ENCODE data around the gene TUG1. TPM values are rescaled to one million over a fixed set of nuclear protein-coding genes. Genes with fewer than 3 reads are reported as not detected.
A peak's percentile ranks its signal among the peaks of the same experiment; 100 is the strongest.

The TUG1 gene
- total and polyA plus RNA-seq, 9 of the 15 experiments (the other 6 are each of a cell fraction or from before 2014, with no cell fraction given), result 24.7 to 132 (median 58.9) TPM

- peak; percentile 59 to 85 (median 68) for DNase-seq (ENCODE audit: extremely low read depth in 1 of 4, low spot score in 3 of 4)
- Histone ChIP-seq H2AFZ (ENCODE audit: low read depth, low read length) (peak within 1 kb of the TSS; percentile 82), H3K9ac (ENCODE audit: insufficient read depth in 1 of 2, low read depth in 2 of 2, low read length in 2 of 2) (peak within 1 kb of the TSS; percentile 85 to 95), H3K9me1 (ENCODE audit: control insufficient read depth, insufficient read depth, low read length) (no peaks in the 10 kb centered on the region), H3K27me3 (ENCODE audit: control insufficient read depth in 2 of 2, insufficient read depth in 2 of 2, low read length in 2 of 2) (no peaks in the 10 kb centered on the region), H3K4me2 (ENCODE audit: insufficient read depth, low read length) (peak within 1 kb of the TSS; percentile 86), H3K36me3 (ENCODE audit: control insufficient read depth, insufficient read depth, low read length) (peaks cover 62% of the 10 kb centered on the region), H3K27ac (ENCODE audit: extremely low read depth, low read depth, low read length) (peak within 1 kb of the TSS; percentile 92), H3K9me3 (replicated peaks; ENCODE audit: control insufficient read depth, insufficient read depth, low read depth, low read length) (peaks cover 7% of the 10 kb centered on the region; the same call in 1 of the 2 replicates), H3K4me3 (peak within 1 kb of the TSS; percentile 90), H3K4me1 (replicated peaks in 1 of 2; ENCODE audit: control insufficient read depth in 2 of 2, insufficient read depth in 2 of 2, low read length in 2 of 2) (peaks cover 10 to 19% of the 10 kb centered on the region in 2 experiments; a peak in 4 of 5 replicates), H3K79me2 (ENCODE audit: control insufficient read depth, insufficient read depth, low read length) (peaks cover 99% of the 10 kb centered on the region), H4K20me1 (replicated peaks; ENCODE audit: control insufficient read depth, insufficient read depth, low read length) (peaks cover 18% of the 10 kb centered on the region; the same call in 1 of the 2 replicates)
- intact Hi-C loops (cut with micrococcal nuclease), result loop anchor here (2.0 to 5.0 kb wide), 2 partner anchors 94 to 117 kb away; no protein-coding TSS in a partner anchor
- in situ Hi-C loops (cut with MboI), result no loop called here
- ChIA-PET CTCF (ENCODE audit: low intra/inter-chr PET ratio) (interaction anchor here (0.9 kb wide), 1 partner anchor 117 kb away, joined by 4 read pairs; no protein-coding TSS in a partner anchor), POLR2A (interaction anchor here (0.6 to 2.8 kb wide), 13 partner anchors 8 to 218 kb away, joined by 3 to 11 read pairs (median 4); partner anchors contain the start of gene SMTN)
- WGBS (ENCODE audit: insufficient coverage, low coverage, missing lambda C conversion rate), result under 1% methylated on average over 49 of the region's 53 CpGs
- FAIRE-seq, result peak; percentile 70
- BruUV-seq (replicated peaks), result TSS peak; percentile 47
- peak; percentile 69 for ATAC-seq
- TF ChIP-seq GATAD2A (IDR thresholded peaks at IDR 0.05), result 0 out of 2 replicates have a peak, but pooled peaks have one; percentile 35
- no peak for TF ChIP-seq IRF1 (CRISPR knock-in tag; IDR thresholded peaks at IDR 0.05; ENCODE audit: borderline replicate concordance)
- TF ChIP-seq ZNF592 (IDR thresholded peaks at IDR 0.05), result peak; percentile 62; the same call in 1 of the 2 replicates
- TF ChIP-seq SAFB2 (IDR thresholded peaks at IDR 0.05; ENCODE audit: borderline replicate concordance, low read depth, low read length, severe bottlenecking), result no peak
- peak; percentile 12; the same call in 1 of the 2 replicates for TF ChIP-seq MECOM (CRISPR knock-in tag; IDR thresholded peaks at IDR 0.05)
- no peak for TF ChIP-seq MBD2 (IDR thresholded peaks at IDR 0.05; ENCODE audit: borderline replicate concordance, low read depth)
- peak; percentile 29; the same call in 1 of the 2 replicates for TF ChIP-seq CBX1 (IDR thresholded peaks at IDR 0.05; ENCODE audit: low read depth)
- no peak for TF ChIP-seq RERE (CRISPR knock-in tag; IDR thresholded peaks at IDR 0.05; ENCODE audit: borderline replicate concordance)
- no peak for TF ChIP-seq SREBF1 (IDR thresholded peaks at IDR 0.05; ENCODE audit: borderline replicate concordance, low read depth, low read length)
These were observed 796 bp upstream of the TUG1 start, which contains the start of gene MORC2 for GRCh38 chr22:30968015-30968923. TSS of gene MORC2 (minus strand) at chr22:30968774. CDS start at chr22:30967889, 885 bp downstream.
